Left ventricle myocardium inferior (tissue), 1 donor: ENCODE data around the gene SH2D5. TPM values are rescaled to one million over a fixed set of nuclear protein-coding genes. Genes with fewer than 3 reads are reported as not detected.

Experiments
- DNase-seq: peaks from one replicate; pipeline ENCODE4 v3.0.0-alpha.2; 2020
- H3K27ac ChIP-seq: fragments of 200-600 bp; replicated peaks from 2 replicates; pipeline ENCODE4 v1.8.0; 2021
- H3K27me3 ChIP-seq: fragments of 200-600 bp; 2 replicates; pipeline ENCODE4 v1.8.0; 2021; ENCODE audit warnings: low read depth
- H3K36me3 ChIP-seq: fragments of 200-600 bp; 2 replicates; pipeline ENCODE4 v1.8.0; 2021
- H3K4me1 ChIP-seq: fragments of 200-600 bp; 2 replicates; pipeline ENCODE4 v1.8.0; 2021
- H3K4me3 ChIP-seq: fragments of 200-600 bp; 2 replicates; pipeline ENCODE4 v1.8.0; 2021; ENCODE audit warnings: mild to moderate bottlenecking, moderate library complexity
- H3K9me3 ChIP-seq: fragments of 200-600 bp; replicated peaks from 2 replicates; pipeline ENCODE4 v1.8.0; 2021
- CTCF ChIP-seq: fragments of 200-600 bp; IDR thresholded peaks from 2 replicates; pipeline ENCODE4 v1.8.0; 2021; ENCODE audit warnings: antibody characterized with exemption, mild to moderate bottlenecking, borderline replicate concordance
- intact Hi-C: fragments of 100-400 bp; cut with micrococcal nuclease; formaldehyde crosslinking; loops from one replicate; pipeline ENCODE4 v1.11.0; 2022
- total RNA-seq: library from RNA; stranded (reverse); fragmentation: NEBNext Ultra II Directional; extraction: Animal tissue kit (Norgen Biotek cat#: 25700); gene quantifications from one replicate; pipeline ENCODE4 v1.2.1, GENCODE V29; 2021
- donor health status: DM: no; HTN: yes; CAD: no; lungs with severe emphysema.

SH2D5 gene
- total RNA-seq, 1 donor from 2014 or later, result not detected

- Histone ChIP-seq H3K9me3 (no peaks in the 10 kb centered on the region), H3K27ac (peak overlapping the region; percentile 94), H3K4me1 (peaks cover 48% of the 10 kb centered on the region), H3K4me3 (peak overlapping the region; percentile 67), H3K36me3 (no peaks in the 10 kb centered on the region), H3K27me3 (no peaks in the 10 kb centered on the region)
- intact Hi-C loops, result no loop called here
- TF ChIP-seq CTCF, result no peak
- DNase-seq, result no peak
These were observed 46.8 kb downstream of the SH2D5 start for GRCh38 chr1:20685741-20686140.

DNA sequence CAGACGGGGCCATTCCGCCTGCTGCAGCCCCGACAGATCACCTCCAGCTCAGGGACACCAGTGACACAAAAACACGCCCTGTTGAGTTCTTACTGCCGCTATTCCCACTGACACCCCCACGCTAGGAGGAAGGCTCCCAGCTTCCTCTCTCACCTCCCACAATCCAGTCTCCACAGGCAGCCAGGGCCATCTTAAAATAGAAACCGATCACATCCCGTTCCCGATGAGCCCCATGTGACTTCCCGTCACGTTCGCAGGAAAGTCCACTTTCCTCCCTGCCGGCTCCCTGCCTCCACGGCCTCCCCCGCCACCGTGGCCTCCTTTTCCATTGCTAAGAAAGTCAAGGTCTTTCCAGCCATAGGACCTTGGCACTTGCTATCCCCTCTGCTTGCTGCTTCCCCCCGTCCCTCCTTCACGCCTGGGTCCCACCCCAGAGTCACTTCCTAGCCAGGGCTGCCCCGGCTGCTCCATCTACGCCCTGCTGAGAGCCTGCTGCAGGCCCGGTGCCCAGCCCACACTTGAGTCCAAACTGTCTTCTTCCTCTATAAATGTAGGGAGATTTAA is 47.3 kb downstream of the SH2D5 start:
- intact Hi-C loops, result no loop called here
- Histone ChIP-seq H3K27ac (peak overlapping the region; percentile 94), H3K4me3 (peak overlapping the region; percentile 67), H3K9me3 (no peaks in the 10 kb centered on the region), H3K36me3 (no peaks in the 10 kb centered on the region), H3K27me3 (no peaks in the 10 kb centered on the region), H3K4me1 (peaks cover 48% of the 10 kb centered on the region)
- no peak for TF ChIP-seq CTCF
- peak; percentile 61 for DNase-seq

- no peaks in the 10 kb centered on the region for H3K27me3 ChIP-seq
- H3K4me1 ChIP-seq, result peaks cover 48% of the 10 kb centered on the region
- intact Hi-C loops, result no loop called here
- H3K9me3 ChIP-seq, result no peaks in the 10 kb centered on the region
- H3K27ac ChIP-seq, result peak overlapping the region; percentile 94
- no peak for TF ChIP-seq CTCF
- no peak for DNase-seq
- peak overlapping the region; percentile 67 for H3K4me3 ChIP-seq
- no peaks in the 10 kb centered on the region for H3K36me3 ChIP-seq
These were observed 47.9 kb downstream of the SH2D5 start for GRCh38 chr1:20684651-20685050.

- no peak for DNase-seq
- Histone ChIP-seq H3K27ac (peak overlapping the region; percentile 94), H3K36me3 (no peaks in the 10 kb centered on the region), H3K4me3 (peak overlapping the region; percentile 67), H3K27me3 (no peaks in the 10 kb centered on the region), H3K9me3 (no peaks in the 10 kb centered on the region), H3K4me1 (peaks cover 48% of the 10 kb centered on the region)
- TF ChIP-seq CTCF, result no peak
- intact Hi-C loops, result no loop called here
These were observed 48.4 kb downstream of the SH2D5 start for GRCh38 chr1:20684050-20684620.

DNA sequence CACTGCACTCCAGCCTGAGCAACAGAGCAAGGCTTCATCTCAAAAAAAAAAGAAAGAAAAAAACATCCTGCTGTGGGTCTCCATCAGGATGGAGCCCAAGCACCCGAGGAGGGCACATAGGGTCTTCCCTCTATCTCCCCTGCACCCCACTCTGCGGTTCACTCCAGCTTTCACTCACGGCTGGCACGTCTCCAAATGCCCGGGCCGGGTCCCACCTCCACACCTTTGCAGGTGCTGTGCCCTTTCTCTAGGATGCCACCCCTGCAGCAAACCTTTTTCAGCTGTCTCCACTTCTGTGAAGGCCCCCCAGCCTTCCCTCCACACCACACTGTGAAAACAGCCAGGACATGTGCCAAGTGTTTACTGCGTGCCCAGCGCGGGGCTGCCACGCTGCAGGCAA is 48.9 kb downstream of the SH2D5 start:
- TF ChIP-seq CTCF, result no peak
- no peak for DNase-seq
- intact Hi-C loops, result no loop called here
- H3K36me3 ChIP-seq, result no peaks in the 10 kb centered on the region
- peak overlapping the region; percentile 67 for H3K4me3 ChIP-seq
- H3K27me3 ChIP-seq, result no peaks in the 10 kb centered on the region
- peak overlapping the region; percentile 94 for H3K27ac ChIP-seq
- H3K4me1 ChIP-seq, result peaks cover 48% of the 10 kb centered on the region
- H3K9me3 ChIP-seq, result no peaks in the 10 kb centered on the region
